Esophagus (tissue), 2 donors: Measurements from ENCODE around the gene MINDY2. TPM values are rescaled to one million over a fixed set of nuclear protein-coding genes. Genes with fewer than 3 reads are reported as not detected.
"Not testable (repeated sequence)": the region's sequence is repeated elsewhere in the genome, so short reads cannot be mapped to it uniquely, and the experiment has no call there.

Source experiments
- H3K27ac ChIP-seq, 2 donors: one replicate each; pipeline ENCODE4 v1.5.1; 2013; ENCODE audit warnings: low read depth in 2 of 2, mild to moderate bottlenecking in 2 of 2, inconsistent platforms in 1 of 2, low read length in 1 of 2, moderate library complexity in 1 of 2
- H3K27me3 ChIP-seq, 2 donors: one replicate each; pipeline ENCODE4 v1.6.1; 2013; ENCODE audit warnings: low read length in 2 of 2, control low read depth in 1 of 2, mild to moderate bottlenecking in 1 of 2; ENCODE audit not compliant: insufficient read depth in 2 of 2, control insufficient read depth in 1 of 2
- H3K36me3 ChIP-seq, 2 donors: one replicate each; pipeline ENCODE4 v1.6.1; 2013; ENCODE audit warnings: low read length in 1 of 2; ENCODE audit not compliant: control insufficient read depth in 2 of 2, insufficient read depth in 2 of 2
- H3K4me1 ChIP-seq, 2 donors: one replicate each; pipeline ENCODE4 v1.6.1; 2013; ENCODE audit warnings: low read length in 1 of 2; ENCODE audit not compliant: control insufficient read depth in 2 of 2, insufficient read depth in 2 of 2
- H3K4me3 ChIP-seq, 2 donors: one replicate each; pipeline ENCODE4 v1.5.1; 2013; ENCODE audit warnings: low read length in 2 of 2, mild to moderate bottlenecking in 2 of 2, low read depth in 1 of 2, moderate library complexity in 1 of 2
- H3K9me3 ChIP-seq, 2 donors: one replicate each; pipeline ENCODE4 v1.6.1; 2013; ENCODE audit warnings: mild to moderate bottlenecking in 2 of 2, low read depth in 1 of 2, low read length in 1 of 2, moderate library complexity in 1 of 2; ENCODE audit not compliant: control insufficient read depth in 2 of 2, insufficient read depth in 1 of 2
- WGBS, 2 donors: extraction: QIAGEN DNeasy Blood & Tissue Kit; methylation state at CpG; one replicate each; pipeline ENCODE4 v1.1.7; 2013; 5-methylcytosine and 5-hydroxymethylcytosine counted together
- polyA plus RNA-seq, 2 donors: library from polyadenylated mRNA; stranded (reverse); fragments of 200-250 nt; gene quantifications; one replicate each; pipeline ENCODE4 v1.2.3, GENCODE V29; 2013
- donor health status: healthy with polysubstance abuse.
- donor health status: Bipolar disorder and iron deficiency.

Gene MINDY2
- polyA plus RNA-seq, 2 donors = 3.3 to 5.8 TPM

- H3K27ac ChIP-seq = no peak overlapping the region
- no peaks in the 10 kb centered on the region for H3K9me3 ChIP-seq
- H3K4me3 ChIP-seq = no peak overlapping the region
- H3K27me3 ChIP-seq = no peaks in the 10 kb centered on the region
- no peaks in the 10 kb centered on the region for H3K36me3 ChIP-seq
- WGBS, 2 donors = 90 to 92% methylated on average over 4 of the region's 4 CpGs
- no peaks in the 10 kb centered on the region for H3K4me1 ChIP-seq
Measured at GRCh38 chr15:58870451-58870850, 99.3 kb downstream of the MINDY2 start.

- WGBS, 2 donors = 76 to 90% methylated on average over 1 of the region's 1 CpG
- no peaks in the 10 kb centered on the region for H3K27me3 ChIP-seq
- H3K36me3 ChIP-seq = peaks cover 0 to 5% of the 10 kb centered on the region in 2 donors
- H3K4me1 ChIP-seq = no peaks in the 10 kb centered on the region
- no peak overlapping the region for H3K4me3 ChIP-seq
- H3K27ac ChIP-seq = no peak overlapping the region
- no peaks in the 10 kb centered on the region for H3K9me3 ChIP-seq
Measured at GRCh38 chr15:58873267-58873666, 102.2 kb downstream of the MINDY2 start.

- Histone ChIP-seq H3K4me1 (no peaks in the 10 kb centered on the region), H3K27me3 (no peaks in the 10 kb centered on the region), H3K4me3 (no peak overlapping the region), H3K36me3 (peaks cover 8 to 11% of the 10 kb centered on the region in 2 donors), H3K27ac (no peak overlapping the region), H3K9me3 (no peaks in the 10 kb centered on the region)
Measured at GRCh38 chr15:58875343-58875742, 104.2 kb downstream of the MINDY2 start.

GRCh38 chr15:58876306-58877106, 105.4 kb downstream of the MINDY2 start:
- H3K9me3 ChIP-seq = no peaks in the 10 kb centered on the region
- H3K27me3 ChIP-seq = no peaks in the 10 kb centered on the region
- no peaks in the 10 kb centered on the region for H3K4me1 ChIP-seq
- H3K36me3 ChIP-seq = peaks cover 9 to 13% of the 10 kb centered on the region in 2 donors
- H3K27ac ChIP-seq = no peak overlapping the region
- no peak overlapping the region for H3K4me3 ChIP-seq
- WGBS, 2 donors = 80 to 89% methylated on average over 7 of the region's 7 CpGs

- Histone ChIP-seq H3K27me3 (no peaks in the 10 kb centered on the region), H3K9me3 (no peaks in the 10 kb centered on the region), H3K36me3 (peaks cover 9 to 19% of the 10 kb centered on the region in 2 donors), H3K4me3 (no peak overlapping the region), H3K4me1 (no peaks in the 10 kb centered on the region), H3K27ac (no peak overlapping the region)
- 96 to 97% methylated on average over 12 of the region's 12 CpGs for WGBS, 2 donors
Measured at GRCh38 chr15:58877999-58878825, 107.1 kb downstream of the MINDY2 start.

- no peak overlapping the region for H3K27ac ChIP-seq
Measured at GRCh38 chr15:58880320-58880719, 109.2 kb downstream of the MINDY2 start.

GRCh38 chr15:58882243-58882642, 111.1 kb downstream of the MINDY2 start:
- Histone ChIP-seq H3K9me3 (no peaks in the 10 kb centered on the region), H3K4me3 (no peak overlapping the region), H3K27me3 (no peaks in the 10 kb centered on the region), H3K36me3 (peaks cover 20 to 32% of the 10 kb centered on the region in 2 donors), H3K27ac (no peak overlapping the region), H3K4me1 (no peaks in the 10 kb centered on the region)
- WGBS, 2 donors = 83 to 86% methylated on average over 4 of the region's 4 CpGs

More at GRCh38 chr15:58880320-58880719, 109.2 kb downstream of the MINDY2 start:
- H3K4me1 ChIP-seq = no peaks in the 10 kb centered on the region
- H3K9me3 ChIP-seq = no peaks in the 10 kb centered on the region
- 81 to 82% methylated on average over 3 of the region's 3 CpGs for WGBS, 2 donors
- H3K27me3 ChIP-seq = no peaks in the 10 kb centered on the region
- peaks cover 14 to 26% of the 10 kb centered on the region in 2 donors for H3K36me3 ChIP-seq
- no peak overlapping the region for H3K4me3 ChIP-seq

- H3K4me1 ChIP-seq, H3K27me3 ChIP-seq, H3K9me3 ChIP-seq, H3K27ac ChIP-seq, H3K4me3 ChIP-seq: not testable (repeated sequence)
- 87 to 93% methylated on average over 3 of the region's 3 CpGs for WGBS, 2 donors
- H3K36me3 ChIP-seq = peaks cover 21 to 28% of the 10 kb centered on the region in 2 donors
Measured at GRCh38 chr15:58883926-58884325, 112.8 kb downstream of the MINDY2 start.

GRCh38 chr15:58886921-58887320, 115.8 kb downstream of the MINDY2 start:
- H3K4me1 ChIP-seq = no peaks in the 10 kb centered on the region
- peaks cover 19 to 28% of the 10 kb centered on the region in 2 donors for H3K36me3 ChIP-seq
- WGBS, 2 donors = 94 to 96% methylated on average over 12 of the region's 12 CpGs

More at GRCh38 chr15:58886921-58887320, 115.8 kb downstream of the MINDY2 start:
- H3K27ac ChIP-seq = no peak overlapping the region
- H3K27me3 ChIP-seq = no peaks in the 10 kb centered on the region
- no peak overlapping the region for H3K4me3 ChIP-seq
- no peaks in the 10 kb centered on the region for H3K9me3 ChIP-seq
